Glomerular endothelial cell (primary cell): ENCODE results near the gene HSPG2. TPM values are rescaled to one million over a fixed set of nuclear protein-coding genes. Genes with fewer than 3 reads are reported as not detected.

Experiments
- DNase-seq: peaks from one replicate; pipeline ENCODE4 v3.0.0-alpha.2; 2011; ENCODE audit warnings: low read depth, low spot score; ENCODE audit errors: extremely low read depth
- total RNA-seq: library from RNA; depleted of rRNA; stranded (reverse); fragments of >200 nt; gene quantifications from 2 replicates; pipeline ENCODE4 v1.2.3, GENCODE V29; 2015

Gene HSPG2
- total RNA-seq, 1 donor from 2014 or later = 3,652 TPM

DNA sequence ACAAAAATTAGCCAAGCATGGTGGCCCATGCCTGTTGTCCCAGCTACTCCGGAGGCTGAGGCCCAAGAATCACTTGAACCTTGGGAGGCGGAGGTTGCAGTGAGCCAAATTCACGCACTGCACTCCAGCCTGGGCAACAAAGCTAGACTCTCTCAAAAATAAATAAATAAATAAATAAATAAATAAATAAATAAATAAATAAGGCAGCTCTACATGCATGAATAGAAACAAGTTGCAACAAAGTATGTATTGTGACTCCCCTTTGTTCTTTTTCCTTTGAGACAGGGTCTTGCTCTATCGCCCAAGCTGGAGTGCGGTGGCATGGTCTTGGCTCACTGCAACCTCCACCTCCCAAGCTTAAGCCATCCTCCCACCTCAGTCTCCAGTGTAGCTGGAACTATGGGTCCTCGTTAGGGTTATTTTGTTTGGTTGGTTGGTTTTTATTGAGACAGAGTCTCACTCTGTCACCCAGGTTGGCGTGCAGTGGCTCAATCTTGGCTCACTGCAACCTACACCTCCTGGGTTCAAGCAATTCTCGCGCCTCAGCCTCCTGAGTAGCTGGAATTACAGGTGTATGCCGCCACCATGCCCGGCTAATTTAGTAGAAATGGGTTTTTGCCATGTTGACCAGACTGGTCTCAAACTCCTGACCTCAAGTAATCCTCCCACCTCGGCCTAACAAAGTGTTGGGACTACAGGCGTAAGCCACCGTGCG, 162.1 kb downstream of the HSPG2 start:
- no peak for DNase-seq

DNA sequence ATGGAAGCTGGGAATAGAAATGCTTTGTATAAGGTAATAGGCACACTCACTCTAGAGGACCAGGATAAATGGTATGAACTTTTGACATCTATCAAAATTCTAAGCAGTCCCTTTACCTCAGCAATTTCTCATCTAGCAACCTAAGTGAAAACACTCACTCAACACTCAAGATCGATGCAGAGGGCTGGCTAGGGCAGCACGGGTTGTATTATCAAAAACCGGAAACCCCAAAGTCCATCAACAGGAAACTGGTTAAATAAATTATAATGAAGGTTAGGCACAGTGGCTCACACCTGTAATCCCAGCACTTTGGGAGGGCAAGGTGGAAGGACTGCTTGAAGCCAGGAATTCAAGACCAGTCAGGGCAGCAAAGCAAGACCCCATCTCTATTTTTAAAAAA, 163.5 kb downstream of the HSPG2 start:
- no peak for DNase-seq

Other genes with a start within 250 kb of the HSPG2 start
- gene USP48, start 154.2 kb downstream of the HSPG2 start, total RNA-seq = 48.4 and 61.5 TPM in 2 replicates
- gene LDLRAD2, start 125.0 kb downstream of the HSPG2 start, total RNA-seq = 0.05 TPM in 1 of 2 replicates, not detected in the other
- gene CELA3B, start 39.7 kb upstream of the HSPG2 start, total RNA-seq = not detected in 2 replicates
- not detected in 2 replicates for gene CELA3A, start 64.3 kb upstream of the HSPG2 start, total RNA-seq
- 349 and 429 TPM in 2 replicates for gene CDC42, start 115.4 kb upstream of the HSPG2 start, total RNA-seq
- gene WNT4, start 205.8 kb upstream of the HSPG2 start, total RNA-seq = 0.10 and 0.29 TPM in 2 replicates